LHCN-M2 (cell line): ENCODE results near the gene GBE1. TPM values are rescaled to one million over a fixed set of nuclear protein-coding genes. Genes with fewer than 3 reads are reported as not detected.
"Not testable (repeated sequence)": the region's sequence is repeated elsewhere in the genome, so short reads cannot be mapped to it uniquely, and the experiment has no call there.

Experiments used
- DNase-seq: peaks from one replicate; pipeline ENCODE4 v3.0.0-alpha.2; 2012; ENCODE audit warnings: low read depth
- total RNA-seq: library from RNA; depleted of rRNA; stranded (reverse); fragments of >200 nt; gene quantifications from 2 replicates; pipeline ENCODE4 v1.2.3, GENCODE V29; 2014

Gene GBE1
- total RNA-seq, 1 experiment from 2014 or later, result 145 TPM

GRCh38 chr3:81531846-81532245, 229.6 kb downstream of the GBE1 start:
- no peak for DNase-seq

- DNase-seq, result no peak
Observed at GRCh38 chr3:81531263-81531662, 230.2 kb downstream of the GBE1 start.

GRCh38 chr3:81530180-81530939, 231.1 kb downstream of the GBE1 start:
- no peak for DNase-seq

- no peak for DNase-seq
Observed at GRCh38 chr3:81521855-81522254, 239.6 kb downstream of the GBE1 start.

GRCh38 chr3:81518945-81519344, 242.5 kb downstream of the GBE1 start:
- no peak for DNase-seq

- DNase-seq, result peak; percentile 53
Observed at GRCh38 chr3:81516042-81516441, 245.4 kb downstream of the GBE1 start.

GRCh38 chr3:81513591-81513990, 247.9 kb downstream of the GBE1 start:
- DNase-seq, result no peak

GRCh38 chr3:81503026-81503425, 258.4 kb downstream of the GBE1 start:
- no peak for DNase-seq

GRCh38 chr3:81502236-81502635, 259.2 kb downstream of the GBE1 start:
- no peak for DNase-seq

GRCh38 chr3:81500039-81500438, 261.4 kb downstream of the GBE1 start:
- DNase-seq, result no peak

- no peak for DNase-seq
Observed at GRCh38 chr3:81497572-81498251, 263.7 kb downstream of the GBE1 start.

- no peak for DNase-seq
Observed at GRCh38 chr3:81496407-81497104, 264.9 kb downstream of the GBE1 start.

- DNase-seq, result not testable (repeated sequence)
Observed at GRCh38 chr3:81492471-81492870, 269.0 kb downstream of the GBE1 start.

- DNase-seq, result peak; percentile 20
Observed at GRCh38 chr3:81492040-81492439, 269.4 kb downstream of the GBE1 start.

GRCh38 chr3:81490541-81491288, 270.7 kb downstream of the GBE1 start:
- peak; percentile 82 for DNase-seq

- peak; percentile 28 for DNase-seq
Observed at GRCh38 chr3:81485444-81485865, 276.0 kb downstream of the GBE1 start.

- DNase-seq, result no peak
Observed at GRCh38 chr3:81484520-81484919, 276.9 kb downstream of the GBE1 start.

- DNase-seq, result no peak
Observed at GRCh38 chr3:81483046-81483445, 278.4 kb downstream of the GBE1 start.

- no peak for DNase-seq
Observed at GRCh38 chr3:81477740-81478139, 283.7 kb downstream of the GBE1 start.

GRCh38 chr3:81476692-81477091, 284.8 kb downstream of the GBE1 start:
- DNase-seq, result no peak

- DNase-seq, result no peak
Observed at GRCh38 chr3:81472600-81473362, 288.7 kb downstream of the GBE1 start.
